Glutamatergic neuron (in vitro differentiated cells): ENCODE measurements around the gene MMP8. TPM values are rescaled to one million over a fixed set of nuclear protein-coding genes. Genes with fewer than 3 reads are reported as not detected.

Source experiments
- DNase-seq: peaks from one replicate; pipeline ENCODE4 v3.0.0; 2022
- H3K27ac Mint-ChIP-seq: one replicate; pipeline ENCODE4 v1.8.0; 2020; ENCODE audit warnings: mild to moderate bottlenecking, mixed read lengths, inconsistent platforms; ENCODE audit not compliant: unreplicated experiment
- H3K27me3 Mint-ChIP-seq: one replicate; pipeline ENCODE4 v1.8.0; 2020; ENCODE audit warnings: mild to moderate bottlenecking, moderate library complexity, mixed read lengths, inconsistent platforms; ENCODE audit not compliant: unreplicated experiment
- H3K36me3 Mint-ChIP-seq: one replicate; pipeline ENCODE4 v1.8.0; 2020; ENCODE audit warnings: mild to moderate bottlenecking, mixed read lengths, inconsistent platforms; ENCODE audit not compliant: unreplicated experiment
- H3K4me1 Mint-ChIP-seq: one replicate; pipeline ENCODE4 v1.8.0; 2020; ENCODE audit warnings: mild to moderate bottlenecking, low read depth, mixed read lengths, inconsistent platforms; ENCODE audit not compliant: unreplicated experiment
- H3K4me3 Mint-ChIP-seq: one replicate; pipeline ENCODE4 v1.8.0; 2020; ENCODE audit warnings: mild to moderate bottlenecking, mixed read lengths, inconsistent platforms; ENCODE audit not compliant: unreplicated experiment
- H3K9me3 Mint-ChIP-seq: one replicate; pipeline ENCODE4 v1.8.0; 2020; ENCODE audit warnings: mild to moderate bottlenecking, moderate library complexity, mixed read lengths, inconsistent platforms; ENCODE audit not compliant: unreplicated experiment
- CTCF ChIP-seq: fragments of 200-600 bp; sonication (generic); IDR thresholded peaks from one replicate; pipeline ENCODE4 v1.5.0; 2021; ENCODE audit not compliant: partially characterized antibody, unreplicated experiment
- total RNA-seq: library from RNA; stranded (reverse); fragmentation: NEBNext Ultra II Directional; extraction: Animal tissue kit (Norgen Biotek cat#: 25700); gene quantifications from one replicate; pipeline ENCODE4 v1.2.1, GENCODE V29; 2021; ENCODE audit not compliant: unreplicated experiment

Gene MMP8
- total RNA-seq, 1 donor from 2014 or later = not detected

- H3K4me1 Mint-ChIP-seq = no peaks in the 10 kb centered on the region
These were observed 5.0 kb downstream of the MMP8 start for GRCh38 chr11:102719620-102720277.

DNA sequence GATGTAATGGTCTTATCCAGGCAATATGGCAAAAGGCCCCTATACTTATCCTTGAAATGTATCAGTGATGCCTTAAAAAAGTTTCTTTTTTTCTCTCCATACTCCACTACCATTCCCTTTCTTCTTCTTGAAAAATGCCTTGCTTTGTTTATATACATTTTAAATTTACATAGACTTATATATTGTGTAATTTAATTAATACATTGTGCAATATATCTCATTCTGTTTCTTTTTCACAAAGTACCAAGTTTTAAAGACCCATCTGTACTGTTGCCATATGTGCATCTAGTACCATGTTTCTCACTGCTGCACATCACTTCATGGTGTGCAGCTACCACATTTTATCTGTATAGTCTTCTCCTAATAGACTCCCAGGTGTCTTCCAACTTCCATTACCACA lies 7.5 kb downstream of the MMP8 start:
- no peaks in the 10 kb centered on the region for H3K4me1 Mint-ChIP-seq
- H3K4me3 Mint-ChIP-seq = no peak overlapping the region
- TF ChIP-seq CTCF = no peak
- no peak overlapping the region for H3K27ac Mint-ChIP-seq
- DNase-seq = no peak
- no peaks in the 10 kb centered on the region for H3K9me3 Mint-ChIP-seq
- no peaks in the 10 kb centered on the region for H3K36me3 Mint-ChIP-seq
- H3K27me3 Mint-ChIP-seq = no peaks in the 10 kb centered on the region

More at GRCh38 chr11:102719620-102720277, 5.0 kb downstream of the MMP8 start:
- H3K27ac Mint-ChIP-seq = no peak overlapping the region
- H3K4me3 Mint-ChIP-seq = no peak overlapping the region
- no peaks in the 10 kb centered on the region for H3K9me3 Mint-ChIP-seq
- no peak for DNase-seq
- H3K36me3 Mint-ChIP-seq = no peaks in the 10 kb centered on the region
- TF ChIP-seq CTCF = no peak
- no peaks in the 10 kb centered on the region for H3K27me3 Mint-ChIP-seq

- H3K36me3 Mint-ChIP-seq = no peaks in the 10 kb centered on the region
- H3K4me3 Mint-ChIP-seq = no peak overlapping the region
- no peaks in the 10 kb centered on the region for H3K27me3 Mint-ChIP-seq
- DNase-seq = no peak
- H3K9me3 Mint-ChIP-seq = no peaks in the 10 kb centered on the region
- no peak overlapping the region for H3K27ac Mint-ChIP-seq
- no peak for TF ChIP-seq CTCF
- H3K4me1 Mint-ChIP-seq = no peaks in the 10 kb centered on the region
These were observed 8.2 kb downstream of the MMP8 start for GRCh38 chr11:102716527-102716926.

- H3K9me3 Mint-ChIP-seq = no peaks in the 10 kb centered on the region
- no peak for DNase-seq
- H3K36me3 Mint-ChIP-seq = no peaks in the 10 kb centered on the region
- H3K27me3 Mint-ChIP-seq = no peaks in the 10 kb centered on the region
- H3K27ac Mint-ChIP-seq = no peak overlapping the region
- no peak overlapping the region for H3K4me3 Mint-ChIP-seq
- H3K4me1 Mint-ChIP-seq = no peaks in the 10 kb centered on the region
- no peak for TF ChIP-seq CTCF
These were observed 12.6 kb downstream of the MMP8 start for GRCh38 chr11:102712137-102712536.

GRCh38 chr11:102709201-102709945 lies 15.4 kb downstream of the MMP8 start:
- TF ChIP-seq CTCF = no peak
- no peak for DNase-seq
- Mint-ChIP-seq H3K36me3 (no peaks in the 10 kb centered on the region), H3K27me3 (no peaks in the 10 kb centered on the region), H3K4me1 (no peaks in the 10 kb centered on the region), H3K4me3 (no peak overlapping the region), H3K9me3 (no peaks in the 10 kb centered on the region), H3K27ac (no peak overlapping the region)
